NCI-H82 (cell line): Measurements from ENCODE around the gene AOX1.
A peak's percentile ranks its signal among the peaks of the same experiment; 100 is the strongest.
"Not testable (repeated sequence)": the region's sequence is repeated elsewhere in the genome, so short reads cannot be mapped to it uniquely, and the experiment has no call there.

Source experiments
- DNase-seq: peaks from one replicate; lab custom pipeline; 2025; lab: John Stamatoyannopoulos, UW

AOX1 gene

GRCh38 chr2:200585730-200586643 is at the start of gene AOX1:
Gene AOX1 (plus strand): TSS chr2:200586014. CDS start chr2:200586109, 95 bp downstream.
- no peak for DNase-seq

GRCh38 chr2:200538139-200538538 is 47.7 kb upstream of the AOX1 start:
- no peak for DNase-seq

GRCh38 chr2:200540793-200541192 is 45.0 kb upstream of the AOX1 start:
- DNase-seq, result no peak

- DNase-seq, result not testable (repeated sequence)
Observed at GRCh38 chr2:200566596-200566995, 19.2 kb upstream of the AOX1 start.

GRCh38 chr2:200567932-200568331 is 17.9 kb upstream of the AOX1 start:
- DNase-seq, result no peak

- DNase-seq, result no peak
Observed at GRCh38 chr2:200575957-200576356, 9.9 kb upstream of the AOX1 start.

- no peak for DNase-seq
Observed at GRCh38 chr2:200577027-200577426, 8.8 kb upstream of the AOX1 start.

- peak; percentile 57 for DNase-seq
Observed at GRCh38 chr2:200578778-200579177, 7.0 kb upstream of the AOX1 start.

- no peak for DNase-seq
Observed at GRCh38 chr2:200584639-200585038, 1.2 kb upstream of the AOX1 start.

GRCh38 chr2:200585340-200585729 is 479 bp upstream of the AOX1 start:
- no peak for DNase-seq

- no peak for DNase-seq
Observed at GRCh38 chr2:200586644-200586975, 796 bp downstream of the AOX1 start.

GRCh38 chr2:200587007-200587616 is 1.3 kb downstream of the AOX1 start:
- no peak for DNase-seq

- no peak for DNase-seq
Observed at GRCh38 chr2:200588076-200588678, 2.4 kb downstream of the AOX1 start.

GRCh38 chr2:200590090-200590489 is 4.3 kb downstream of the AOX1 start:
- no peak for DNase-seq

GRCh38 chr2:200591308-200591707 is 5.5 kb downstream of the AOX1 start:
- no peak for DNase-seq

GRCh38 chr2:200592406-200593075 is 6.7 kb downstream of the AOX1 start:
- no peak for DNase-seq

- DNase-seq, result no peak
Observed at GRCh38 chr2:200593905-200594304, 8.1 kb downstream of the AOX1 start.

GRCh38 chr2:200595913-200596312 is 10.1 kb downstream of the AOX1 start:
- peak; percentile 78 for DNase-seq

GRCh38 chr2:200596774-200597570 is 11.2 kb downstream of the AOX1 start:
- DNase-seq, result no peak

- no peak for DNase-seq
Observed at GRCh38 chr2:200599206-200599605, 13.4 kb downstream of the AOX1 start.

- no peak for DNase-seq
Observed at GRCh38 chr2:200600549-200601225, 14.9 kb downstream of the AOX1 start.
